GM21825 (cell line): ENCODE data around the gene FILIP1L.
A peak's percentile ranks its signal among the peaks of the same experiment; 100 is the strongest.

ENCODE experiments used
- ATAC-seq: cut with Tn5 transposase; IDR thresholded peaks from one replicate; pipeline ENCODE4 v1.9.1; 2021; ENCODE audit warnings: mild to moderate bottlenecking, moderate library complexity; ENCODE audit not compliant: unreplicated experiment

Gene FILIP1L

DNA sequence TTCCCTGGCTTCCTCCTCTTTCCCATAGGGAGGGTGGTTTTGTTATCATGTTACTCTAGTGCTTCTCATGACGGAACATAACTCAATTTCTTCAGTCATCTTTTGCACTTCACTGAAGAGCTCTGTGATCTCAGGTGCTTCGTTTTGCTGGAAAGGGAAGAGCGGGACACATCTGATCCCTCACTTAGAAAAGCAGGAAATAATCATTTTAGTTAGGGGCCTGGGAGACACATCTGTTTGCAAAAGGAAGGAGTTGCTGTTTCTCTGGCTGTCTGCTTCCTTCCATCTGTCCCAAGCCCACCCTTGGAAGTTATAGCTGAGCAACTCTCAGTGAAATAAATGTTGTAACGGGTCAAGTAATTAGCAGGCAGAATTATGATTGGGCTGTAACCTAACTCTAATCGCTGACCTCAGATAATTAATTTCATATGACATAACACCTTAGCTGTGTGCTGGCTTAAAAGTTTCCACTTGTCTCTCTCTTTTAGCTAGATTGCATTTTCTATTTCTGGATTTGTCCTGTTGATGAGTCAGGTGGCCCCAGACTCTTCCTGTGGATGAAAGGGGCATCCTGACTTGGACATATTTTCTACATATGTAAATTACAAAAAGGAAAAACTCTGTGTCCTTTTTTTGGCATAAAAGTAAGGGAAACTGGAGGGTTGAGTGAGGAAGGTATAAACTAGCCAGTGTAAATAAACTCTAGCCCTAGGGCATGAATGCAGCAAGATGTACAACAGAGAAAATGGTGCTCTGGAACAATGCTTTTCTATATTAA is 11.0 kb upstream of the FILIP1L start:
- no peak for ATAC-seq

DNA sequence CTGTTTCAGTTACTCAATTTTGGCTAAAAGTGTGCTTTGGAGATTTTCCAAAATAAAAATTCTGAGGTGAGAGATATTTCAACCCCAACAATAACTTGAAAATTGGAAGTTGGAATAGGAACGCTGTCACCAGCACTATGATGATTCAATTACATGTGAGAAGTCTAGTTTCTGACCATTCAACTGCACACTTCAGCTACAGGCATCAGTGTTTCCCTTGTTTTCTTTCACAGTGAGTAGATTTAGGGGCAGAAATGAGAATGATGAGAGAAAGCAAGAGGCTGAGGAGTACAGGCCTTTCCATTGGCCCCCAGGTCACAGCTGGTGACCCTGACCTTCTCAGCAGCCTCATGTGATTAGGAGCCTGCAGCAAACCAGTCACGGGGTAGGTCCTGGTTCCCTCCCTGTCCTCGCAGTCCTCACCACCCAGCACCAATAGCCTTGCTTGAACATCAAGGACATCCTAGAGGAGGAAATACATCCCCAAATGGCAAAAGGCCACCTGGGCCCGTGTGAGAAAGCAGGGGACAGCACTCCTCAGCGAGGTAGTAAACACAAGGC is 10.0 kb upstream of the FILIP1L start:
- no peak for ATAC-seq

DNA sequence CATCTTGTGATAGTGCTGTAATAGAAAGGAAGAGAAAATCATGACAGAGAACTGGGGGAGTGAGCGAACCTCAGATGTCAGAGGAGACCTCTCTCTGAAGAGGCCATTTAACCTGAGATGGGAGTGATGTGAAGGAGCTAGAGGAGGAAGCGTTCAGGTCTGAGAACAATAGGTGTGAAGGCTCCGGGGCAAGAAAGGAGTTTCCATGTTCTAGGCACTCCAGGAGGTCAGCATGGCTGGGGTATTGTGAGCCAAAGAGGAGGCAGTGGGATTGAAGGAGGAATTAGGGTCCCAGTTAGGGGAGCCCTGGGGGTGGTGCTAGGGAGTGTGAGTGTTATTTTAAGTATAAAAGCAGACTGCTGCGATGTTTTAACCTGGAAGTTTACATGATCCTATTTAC is 8.8 kb upstream of the FILIP1L start:
- ATAC-seq = no peak

DNA sequence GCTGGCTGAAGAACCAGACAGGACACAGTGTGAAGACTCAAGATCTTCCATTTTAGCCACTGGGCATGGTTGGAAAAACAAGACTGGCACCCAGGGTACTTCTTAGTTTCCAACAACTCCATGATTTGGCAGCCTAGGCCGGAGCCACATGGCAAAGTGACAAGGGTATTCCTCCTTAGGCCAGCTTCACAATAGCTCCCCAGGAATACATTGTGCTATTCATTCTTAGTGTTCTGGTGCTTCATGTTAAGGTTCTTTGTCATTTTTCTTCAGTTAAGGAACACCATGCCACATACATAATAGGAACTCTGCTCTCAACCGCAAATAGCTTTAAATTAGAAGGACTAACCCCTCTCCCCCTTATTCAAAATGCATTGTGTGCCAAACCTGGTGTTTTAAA is 8.0 kb upstream of the FILIP1L start:
- ATAC-seq = no peak

DNA sequence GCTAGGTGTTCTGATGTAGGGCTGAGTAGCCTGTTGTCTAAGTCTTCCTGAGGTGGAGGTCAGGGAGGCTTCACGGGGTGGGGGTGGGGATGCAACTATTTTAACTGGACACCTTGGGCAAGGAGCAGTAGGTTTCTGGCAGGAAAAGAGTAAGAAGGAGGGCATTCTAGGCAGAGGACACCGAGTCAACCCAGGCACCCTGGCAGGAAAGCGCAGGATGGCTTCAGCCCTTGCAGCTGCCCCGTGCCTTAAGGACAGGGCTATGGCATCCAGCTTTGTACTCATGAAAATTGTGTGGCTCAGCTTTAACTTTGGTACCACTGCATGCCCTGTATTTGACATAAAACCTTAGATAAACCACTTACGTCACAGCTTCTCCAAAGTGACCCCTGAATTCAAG is 6.4 kb upstream of the FILIP1L start:
- ATAC-seq = no peak

DNA sequence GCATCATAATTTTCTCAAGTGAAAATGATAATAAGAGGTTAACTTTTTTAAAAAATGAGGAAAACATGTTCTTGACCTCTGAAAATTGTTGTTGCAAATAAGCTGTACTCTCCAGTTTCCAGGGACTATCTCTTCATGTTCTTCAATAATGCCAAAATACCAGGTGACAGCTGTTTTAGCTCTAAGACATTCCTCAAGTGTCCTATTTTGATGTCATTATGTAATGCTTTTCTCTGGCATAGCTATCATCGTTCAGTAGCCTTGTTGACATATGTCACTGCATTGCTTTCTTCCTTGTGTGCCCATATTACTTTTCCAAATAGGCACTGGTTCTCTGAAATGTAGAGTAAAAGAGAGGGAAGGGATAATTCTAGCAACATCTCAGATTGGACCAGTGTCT is 5.7 kb upstream of the FILIP1L start:
- ATAC-seq = no peak

DNA sequence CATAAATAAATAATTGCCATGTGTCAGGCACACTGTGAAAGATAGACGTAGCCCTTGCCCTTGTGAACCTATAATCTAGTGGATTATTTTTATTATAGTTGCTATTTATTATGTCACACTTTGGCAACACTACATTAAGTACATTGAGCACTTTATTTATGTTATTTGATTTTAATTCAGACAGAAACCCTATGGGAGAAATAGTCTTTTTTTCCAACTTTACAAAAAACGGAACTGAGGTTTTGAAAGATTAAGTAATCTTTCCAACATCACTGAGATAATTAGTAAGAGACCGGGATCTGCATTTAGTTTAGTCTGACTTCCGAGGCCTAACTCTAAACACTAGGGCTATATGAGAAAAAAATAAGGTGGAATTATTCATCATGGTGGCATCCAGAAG is 2.8 kb upstream of the FILIP1L start:
- ATAC-seq = no peak

DNA sequence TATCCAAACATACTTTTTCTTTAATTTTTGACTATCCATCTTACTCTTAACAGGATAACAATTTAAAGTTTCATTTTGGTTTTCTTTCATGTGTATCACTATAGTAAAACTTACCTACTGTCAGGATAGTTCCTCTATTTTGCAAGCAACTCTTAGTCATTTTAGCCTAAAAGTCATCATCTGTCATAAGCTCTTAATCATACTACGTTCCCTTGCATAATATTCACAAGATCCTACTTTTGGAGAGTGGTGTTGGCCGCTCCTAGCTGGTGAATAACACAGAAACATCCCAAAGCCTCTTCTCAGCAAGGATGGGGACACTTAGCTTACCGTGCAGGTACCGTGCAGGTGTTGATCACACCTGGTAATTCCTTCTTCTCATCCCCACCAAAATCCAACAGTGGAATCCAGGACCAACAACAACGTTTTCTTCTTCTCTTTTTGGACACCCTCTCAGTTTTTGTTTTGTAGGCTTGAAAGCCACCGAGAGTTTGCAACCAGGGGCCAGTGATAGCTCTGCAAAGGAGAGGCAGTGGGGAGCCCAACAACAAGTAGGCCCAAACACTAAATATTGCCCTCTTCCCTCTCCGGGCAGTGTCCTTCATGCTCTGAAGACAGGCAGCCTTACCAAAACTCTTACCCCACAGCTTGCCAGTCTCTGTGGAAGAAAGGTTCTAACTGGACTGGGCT is 433 bp downstream of the FILIP1L start:
- ATAC-seq = no peak

DNA sequence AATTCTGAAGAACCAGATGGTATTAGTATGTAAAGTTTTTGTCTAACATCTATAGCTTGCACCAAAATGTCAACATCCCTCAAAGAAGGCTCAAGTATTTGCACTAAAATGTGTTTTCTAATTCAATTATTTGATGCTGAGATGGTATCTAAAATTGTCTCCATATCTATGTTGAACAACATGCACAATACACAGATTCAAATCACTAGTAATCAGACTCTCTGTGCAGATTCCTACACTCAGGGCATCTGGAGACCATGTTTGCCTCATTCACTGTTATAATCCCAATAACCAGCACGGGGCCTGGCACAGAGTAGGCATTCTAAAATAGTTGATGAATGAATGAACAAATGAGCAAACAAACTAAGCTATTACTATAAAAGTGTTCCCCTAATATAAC is 2.6 kb downstream of the FILIP1L start:
- no peak for ATAC-seq

DNA sequence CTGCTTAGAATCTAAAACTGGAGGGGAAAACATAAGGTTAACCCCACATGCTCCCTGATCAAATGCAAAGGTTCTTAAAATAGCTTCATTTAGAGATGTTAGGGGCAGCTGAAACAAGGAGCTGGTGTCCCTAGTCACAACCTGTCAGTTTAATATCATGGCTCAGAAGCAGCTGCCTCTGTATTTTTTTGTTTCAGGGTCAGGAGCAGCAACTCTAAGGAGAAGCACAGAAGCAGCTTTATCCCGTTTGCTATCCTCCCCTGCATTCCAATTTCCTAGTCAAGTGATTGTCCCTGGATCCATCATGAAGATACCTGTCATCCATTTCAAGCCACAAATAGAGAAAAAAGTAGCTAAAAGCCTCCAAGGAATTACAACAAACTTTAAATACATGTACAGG is 4.1 kb downstream of the FILIP1L start:
- ATAC-seq = no peak

DNA sequence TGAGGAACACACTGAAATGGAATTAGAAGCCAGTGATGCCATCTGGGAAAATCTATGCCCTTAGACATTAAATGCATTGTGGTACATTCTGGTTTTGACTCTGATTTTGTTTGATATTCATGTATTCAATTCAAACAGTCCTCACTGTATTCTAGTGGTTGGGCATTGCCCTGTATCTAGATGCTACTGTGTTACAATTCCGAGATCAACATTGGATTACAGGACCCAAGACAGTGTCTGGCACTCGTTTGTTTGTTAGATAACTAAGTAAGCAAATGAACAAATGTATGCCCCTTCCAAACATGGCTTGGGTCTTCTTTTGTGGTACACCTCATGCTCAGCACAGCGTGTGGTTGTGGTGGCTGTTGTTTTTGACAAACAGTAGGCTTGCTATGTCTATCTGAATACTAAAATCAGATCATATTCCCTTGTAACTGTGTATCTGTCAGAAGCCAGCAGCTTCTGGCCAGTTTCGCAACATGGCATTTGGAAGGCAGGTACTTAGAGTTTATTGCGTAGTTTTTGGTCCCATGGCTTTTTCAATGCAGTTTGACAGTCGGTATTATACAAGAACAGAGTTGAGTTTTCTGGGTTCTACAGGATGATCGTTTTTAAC is 5.7 kb downstream of the FILIP1L start:
- no peak for ATAC-seq

DNA sequence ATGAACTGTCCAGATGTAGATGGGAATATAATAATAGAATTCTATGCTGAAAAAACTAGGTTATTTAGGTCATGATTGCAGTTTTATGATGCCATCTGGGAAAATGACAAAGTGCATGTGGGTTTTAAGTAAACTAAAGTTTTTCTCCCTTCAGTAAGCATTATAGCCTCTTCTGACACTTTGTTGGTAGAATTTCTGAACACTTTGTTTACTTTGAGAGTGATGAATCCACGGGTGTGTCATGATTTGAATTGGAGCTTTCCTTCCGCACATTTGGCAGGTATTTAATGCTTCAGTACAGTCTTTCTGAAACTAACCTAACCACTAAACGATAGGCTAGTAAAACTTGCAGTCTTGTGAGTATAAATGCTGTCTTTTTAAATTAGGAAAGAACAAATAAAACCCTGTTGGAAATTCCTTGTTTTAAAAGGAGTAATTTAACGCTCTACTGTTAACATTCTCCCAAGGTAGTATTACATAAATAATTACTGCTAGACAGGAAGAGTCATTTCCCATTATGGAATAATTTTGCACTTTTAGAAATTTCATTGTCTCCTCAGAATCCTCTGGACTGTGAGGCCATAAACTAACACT is 7.0 kb downstream of the FILIP1L start:
- ATAC-seq = no peak

DNA sequence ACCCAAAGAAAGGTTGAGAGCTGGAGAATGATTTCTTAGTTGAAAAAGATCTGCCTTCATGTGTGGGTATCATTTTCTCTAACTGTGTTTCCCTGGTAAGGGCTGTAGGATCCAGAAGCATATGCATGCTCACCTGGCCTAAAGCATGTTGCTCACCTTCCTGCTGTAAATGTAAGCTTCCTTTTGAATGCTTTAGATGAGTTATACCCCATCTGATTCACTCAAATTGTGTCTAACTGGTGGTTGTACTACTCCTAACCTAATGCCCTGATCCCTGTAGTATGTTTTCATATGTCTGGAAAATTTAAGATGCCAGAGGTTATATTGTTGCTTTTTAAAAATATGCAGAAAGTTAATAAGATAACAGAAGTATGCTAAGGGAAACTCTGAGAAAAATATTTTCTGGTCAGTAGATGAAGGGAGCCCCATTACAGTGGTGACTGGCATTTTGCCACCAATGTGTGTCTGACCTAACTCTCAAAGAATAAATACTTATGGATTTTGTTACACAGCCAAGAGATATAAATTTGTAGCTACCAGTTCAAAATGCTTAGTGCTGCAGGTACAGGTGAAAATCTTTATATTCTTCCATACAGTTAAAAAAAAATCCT is 7.7 kb downstream of the FILIP1L start:
- no peak for ATAC-seq

DNA sequence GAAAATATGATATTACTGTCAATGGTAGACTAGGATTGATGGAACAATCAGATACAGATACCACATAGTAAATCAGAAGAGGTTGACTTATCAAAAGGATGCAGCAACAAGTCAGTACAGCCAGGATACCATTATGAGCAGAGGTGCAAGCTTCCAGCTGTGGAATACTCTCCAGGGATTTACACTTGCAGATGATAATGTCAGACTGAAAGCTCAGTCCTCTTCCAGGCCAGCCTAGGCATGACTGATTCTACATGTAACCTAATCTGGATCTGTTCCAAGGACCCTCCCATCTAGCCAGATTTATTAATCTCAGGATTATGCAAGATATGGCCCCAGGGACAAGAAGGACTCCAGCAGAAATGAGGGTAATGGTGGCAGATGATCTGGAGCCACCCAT is 8.2 kb downstream of the FILIP1L start:
- no peak for ATAC-seq

DNA sequence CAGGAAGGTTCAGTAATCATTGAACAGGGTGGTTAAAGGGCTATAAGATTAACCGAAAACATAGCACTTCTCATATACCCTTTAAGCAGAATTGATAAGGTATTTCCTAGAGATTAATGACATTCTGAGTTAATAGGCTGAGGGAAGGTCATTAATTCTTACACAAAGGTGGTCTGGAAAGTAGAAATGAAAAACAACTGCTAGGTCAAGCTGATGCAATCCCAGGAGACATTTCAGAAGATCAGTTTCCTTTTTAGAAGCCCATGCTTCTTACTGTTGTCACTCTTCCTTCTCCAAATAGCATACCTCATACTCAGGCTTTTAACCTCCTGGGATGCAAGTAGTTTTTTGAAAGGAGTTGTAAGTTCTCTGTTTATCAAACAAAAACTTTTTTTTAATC is 8.8 kb downstream of the FILIP1L start:
- ATAC-seq = peak; percentile 38

DNA sequence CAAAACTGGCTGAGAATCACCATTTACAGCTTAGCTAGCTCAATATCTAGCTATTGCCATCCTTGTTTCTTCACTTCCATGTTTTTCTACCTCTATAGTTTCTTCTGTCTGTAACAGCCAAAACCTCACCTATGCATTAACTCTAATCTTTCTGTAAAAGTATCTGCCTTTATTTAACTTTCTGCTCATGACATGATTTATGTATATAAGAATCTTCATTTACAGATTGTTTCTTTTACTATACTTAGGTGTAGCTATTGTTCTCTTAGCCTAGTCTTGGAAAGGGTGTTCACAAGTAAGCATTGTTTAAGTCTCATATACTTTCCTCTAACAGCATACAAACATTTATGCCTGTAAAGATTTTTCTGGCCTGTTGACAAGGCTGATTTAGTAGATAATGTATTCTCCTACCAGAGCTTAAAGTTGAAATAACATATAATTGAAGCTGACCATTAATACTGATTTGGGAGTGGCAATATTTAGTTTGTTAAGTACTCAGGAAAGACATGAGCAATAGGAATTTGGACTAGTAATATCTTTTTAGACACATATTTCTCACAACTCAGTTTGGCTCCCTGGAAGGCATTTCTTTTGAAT is 9.4 kb downstream of the FILIP1L start:
- no peak for ATAC-seq

DNA sequence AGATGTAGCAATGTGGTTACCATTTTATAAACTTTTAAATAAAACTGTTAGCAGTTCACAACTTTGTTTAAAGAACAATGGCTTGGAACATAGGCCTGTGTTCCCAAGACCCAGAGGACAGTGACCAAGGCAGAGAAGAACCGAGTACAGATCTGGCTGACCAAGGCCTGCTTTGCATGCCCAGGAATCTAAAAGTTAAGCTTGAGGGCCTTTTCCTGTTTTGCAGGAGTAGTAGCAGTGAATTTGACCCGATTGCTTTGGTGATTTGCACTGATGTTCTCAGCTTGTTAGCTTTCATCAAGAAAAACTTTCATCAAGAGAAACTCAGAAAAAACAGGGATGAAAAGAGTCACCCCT is 9.9 kb downstream of the FILIP1L start:
- ATAC-seq = peak; percentile 44

DNA sequence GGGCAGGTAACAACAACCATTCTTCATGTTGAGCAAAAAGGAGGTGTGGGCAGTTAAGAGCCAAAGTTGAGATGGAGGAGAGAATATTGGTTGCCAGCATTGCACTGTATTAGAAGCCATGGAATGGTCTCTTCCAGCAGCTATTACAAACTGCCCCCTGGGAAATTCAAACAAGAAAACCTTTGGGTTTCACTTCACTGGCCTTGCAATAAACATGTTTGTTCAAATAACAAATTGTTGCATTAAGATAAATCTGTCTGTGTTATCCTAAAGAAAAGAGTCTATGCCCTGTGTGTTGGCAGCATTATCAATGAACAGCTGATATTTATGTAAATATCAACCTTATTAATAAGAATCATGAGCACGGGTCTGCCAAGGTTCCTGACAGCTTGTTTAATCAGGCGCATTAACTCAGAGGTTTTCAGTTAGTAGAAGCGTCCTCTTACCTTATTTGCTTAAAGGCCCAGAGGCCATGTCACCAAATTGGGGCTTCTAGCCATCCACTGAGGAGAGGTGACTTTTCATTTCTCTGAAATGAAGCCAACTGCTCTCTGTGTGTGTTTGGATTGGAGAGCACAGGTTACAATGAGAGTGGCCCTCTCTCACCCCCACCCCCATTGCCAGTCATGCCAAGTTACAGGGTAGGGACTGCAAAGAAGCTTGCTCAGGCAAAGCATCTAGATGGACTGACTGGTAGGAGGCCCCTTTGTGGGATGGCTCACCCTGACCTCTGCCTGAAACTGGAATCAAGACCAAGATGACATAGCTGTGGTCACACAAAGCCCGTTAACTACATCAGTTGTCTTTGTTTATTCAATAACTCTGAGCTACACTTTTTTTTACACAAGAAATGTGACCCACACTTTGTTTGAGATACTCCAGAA is 10.5 kb downstream of the FILIP1L start:
- ATAC-seq = peak; percentile 86

DNA sequence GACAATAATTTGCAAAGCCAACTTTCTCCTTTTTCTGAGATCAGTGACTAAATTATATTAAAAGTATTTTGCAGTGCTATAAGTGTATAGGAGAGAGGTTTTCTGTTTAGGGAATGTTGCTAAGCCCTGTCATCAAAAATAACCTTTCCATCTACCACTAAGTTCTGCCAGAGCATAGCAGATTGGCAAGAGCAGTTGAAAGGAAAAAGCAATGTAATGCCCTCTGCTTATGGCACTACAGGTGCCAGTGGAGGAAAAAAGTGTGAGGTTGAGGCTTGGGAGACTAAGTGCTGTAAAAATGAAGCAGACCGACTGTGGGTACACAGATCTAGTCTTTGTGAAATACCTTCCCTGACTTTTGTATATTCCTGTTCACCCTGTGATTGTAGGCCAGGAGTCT is 11.5 kb downstream of the FILIP1L start:
- no peak for ATAC-seq

DNA sequence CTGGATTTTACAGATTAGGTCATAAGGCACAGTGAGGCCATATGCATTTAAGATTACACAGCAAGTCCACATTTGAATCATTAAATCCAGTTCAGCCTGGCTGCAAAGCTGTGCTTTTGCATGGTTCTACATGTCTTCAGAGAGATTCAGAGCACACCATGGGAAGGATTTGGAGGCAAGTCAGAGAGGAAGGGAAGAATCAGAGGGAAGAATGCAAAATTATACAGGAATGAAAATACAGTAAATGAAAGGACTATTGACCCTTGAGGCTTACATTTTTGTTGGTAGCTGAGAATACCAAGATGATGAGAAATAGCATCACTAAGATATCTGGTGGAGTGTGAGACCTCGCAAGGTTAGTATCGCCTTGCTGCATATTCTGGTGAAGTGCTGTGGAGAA is 13.9 kb downstream of the FILIP1L start:
- no peak for ATAC-seq
